Measurements from ENCODE around the gene VTI1A. TPM values are rescaled to one million over a fixed set of nuclear protein-coding genes. Genes with fewer than 3 reads are reported as not detected.
"Not testable (repeated sequence)": the region's sequence is repeated elsewhere in the genome, so short reads cannot be mapped to it uniquely, and the experiment has no call there.

Gene VTI1A
- polyA plus RNA-seq, 1 of the 3 experiments (the other 2 are of a cell fraction), result 8.3 TPM

DNA sequence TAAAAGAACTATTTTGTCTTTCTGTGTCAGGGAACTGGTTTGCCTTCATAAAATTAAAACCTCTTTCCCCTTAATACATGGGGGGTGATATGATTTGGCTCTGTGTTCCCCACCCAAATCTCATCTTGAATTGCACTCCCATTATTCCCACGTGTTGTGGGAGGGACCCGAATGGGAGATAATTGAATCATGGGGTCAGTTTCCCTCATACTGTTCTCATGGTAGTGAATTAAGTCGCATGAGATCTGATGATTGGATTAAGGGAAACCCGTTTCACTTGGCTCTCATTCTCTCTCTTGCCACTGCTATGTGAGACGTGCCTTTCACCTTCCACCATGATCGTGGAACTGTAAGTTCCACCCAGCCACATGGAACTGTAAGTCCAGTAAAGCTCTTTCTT lies 142.1 kb downstream of the VTI1A start:
- H3K27ac ChIP-seq (ENCODE audit: low read depth in 2 of 2, low read length in 1 of 2), result no peak overlapping the region
- no peak overlapping the region for H3K4me3 ChIP-seq (ENCODE audit: low read depth in 2 of 2, low read length in 1 of 2)
- no peaks in the 10 kb centered on the region for H3K9me2 ChIP-seq
- no peak overlapping the region for H3K9ac ChIP-seq
- no peak for TF ChIP-seq RFX5 (IDR thresholded peaks at IDR 0.05; ENCODE audit: low read length)
- TF ChIP-seq TEAD4 (IDR thresholded peaks at IDR 0.05; ENCODE audit: borderline replicate concordance, insufficient read depth), result no peak
- TF ChIP-seq, protein P1, sequence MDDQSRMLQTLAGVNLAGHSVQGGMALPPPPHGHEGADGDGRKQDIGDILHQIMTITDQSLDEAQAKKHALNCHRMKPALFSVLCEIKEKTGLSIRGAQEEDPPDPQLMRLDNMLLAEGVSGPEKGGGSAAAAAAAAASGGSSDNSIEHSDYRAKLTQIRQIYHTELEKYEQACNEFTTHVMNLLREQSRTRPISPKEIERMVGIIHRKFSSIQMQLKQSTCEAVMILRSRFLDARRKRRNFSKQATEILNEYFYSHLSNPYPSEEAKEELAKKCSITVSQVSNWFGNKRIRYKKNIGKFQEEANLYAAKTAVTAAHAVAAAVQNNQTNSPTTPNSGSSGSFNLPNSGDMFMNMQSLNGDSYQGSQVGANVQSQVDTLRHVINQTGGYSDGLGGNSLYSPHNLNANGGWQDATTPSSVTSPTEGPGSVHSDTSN (IDR thresholded peaks at IDR 0.05), result no peak
- TF ChIP-seq POLR2AphosphoS5 (IDR thresholded peaks at IDR 0.05; ENCODE audit: low read depth, low read length), result no peak
- TF ChIP-seq, protein P2, sequence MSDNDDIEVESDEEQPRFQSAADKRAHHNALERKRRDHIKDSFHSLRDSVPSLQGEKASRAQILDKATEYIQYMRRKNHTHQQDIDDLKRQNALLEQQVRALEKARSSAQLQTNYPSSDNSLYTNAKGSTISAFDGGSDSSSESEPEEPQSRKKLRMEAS (IDR thresholded peaks at IDR 0.05; ENCODE audit: low read depth), result no peak
- H4K20me1 ChIP-seq (ENCODE audit: insufficient read depth), result no peaks in the 10 kb centered on the region
- ChIA-PET POLR2A (no interaction called here), CTCF (no interaction called here)
- no peaks in the 10 kb centered on the region for H3K9me3 ChIP-seq
- no peak overlapping the region for H3K4me2 ChIP-seq
- 95% methylated on average over 6 of the region's 6 CpGs for WGBS (ENCODE audit: low lambda C conversion rate)
- H3K27me3 ChIP-seq (ENCODE audit: insufficient read depth), result no peaks in the 10 kb centered on the region
- peaks cover 0 to 2% of the 10 kb centered on the region in 2 experiments for H3K36me3 ChIP-seq (replicated peaks in 1 of 2; ENCODE audit: control insufficient read depth in 1 of 2, insufficient read depth in 2 of 2, low read length in 1 of 2)
- peaks cover 19% of the 10 kb centered on the region for H3F3A ChIP-seq (replicated peaks; ENCODE audit: insufficient read depth)
- peaks cover 0 to 27% of the 10 kb centered on the region in 2 experiments for H3K4me1 ChIP-seq (ENCODE audit: control insufficient read depth in 1 of 2, insufficient read depth in 2 of 2, low read depth in 1 of 2, low read length in 1 of 2)
- no peak for DNase-seq
- no peaks in the 10 kb centered on the region for H3K79me2 ChIP-seq (ENCODE audit: insufficient read depth)
- no peak overlapping the region for H2AFZ ChIP-seq (ENCODE audit: low read depth)

DNA sequence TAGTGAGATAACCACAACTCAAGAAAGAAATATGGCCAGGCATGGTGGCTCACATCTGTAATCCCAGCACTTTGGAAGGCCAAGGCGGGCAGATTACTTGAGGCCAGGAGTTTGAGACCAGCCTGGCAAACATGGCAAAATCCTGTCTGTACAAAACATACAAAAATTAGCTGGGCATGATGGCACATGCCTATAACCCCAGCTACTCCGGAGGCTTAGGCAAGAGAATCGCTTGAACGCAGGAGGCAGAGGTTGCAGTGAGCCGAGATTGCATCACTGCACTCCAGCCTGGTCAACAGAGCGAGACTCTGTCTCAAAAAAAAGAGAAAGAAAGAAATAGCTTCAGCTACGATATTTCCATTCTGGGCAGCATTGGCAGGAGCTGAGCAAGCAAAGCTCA lies 143.8 kb downstream of the VTI1A start:
- CTCF ChIA-PET, result not testable (repeated sequence)
- 94% methylated on average over 7 of the region's 7 CpGs for WGBS (ENCODE audit: low lambda C conversion rate)

DNA sequence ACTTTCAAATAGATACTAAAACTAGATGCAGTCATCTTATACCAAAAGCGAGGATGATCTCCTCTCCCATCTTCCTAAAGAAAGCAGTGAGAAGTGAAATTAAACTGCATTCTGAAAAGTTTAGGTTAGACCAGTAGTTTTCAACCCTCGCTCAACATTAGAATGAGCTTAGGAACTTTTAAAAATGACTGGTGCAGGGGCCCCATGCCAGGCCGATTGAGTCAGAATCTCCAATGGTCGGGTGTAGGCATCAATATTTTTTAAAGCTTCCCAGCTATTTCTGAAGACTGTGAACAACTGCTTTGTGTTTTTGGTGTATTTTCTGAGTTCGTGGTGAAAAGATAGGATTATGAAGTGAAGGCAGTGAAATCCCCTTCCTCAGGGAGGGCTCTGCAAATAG lies 146.0 kb downstream of the VTI1A start:
- WGBS (ENCODE audit: low lambda C conversion rate), result 93% methylated on average over 5 of the region's 5 CpGs
- Histone ChIP-seq H3F3A (replicated peaks; ENCODE audit: insufficient read depth) (no peaks in the 10 kb centered on the region), H3K4me2 (no peak overlapping the region), H3K36me3 (replicated peaks in 1 of 2; ENCODE audit: control insufficient read depth in 1 of 2, insufficient read depth in 2 of 2, low read length in 1 of 2) (peaks cover 0 to 2% of the 10 kb centered on the region in 2 experiments), H3K9me3 (no peaks in the 10 kb centered on the region), H3K9ac (no peak overlapping the region), H4K20me1 (ENCODE audit: insufficient read depth) (no peaks in the 10 kb centered on the region), H2AFZ (ENCODE audit: low read depth) (no peak overlapping the region), H3K27me3 (ENCODE audit: insufficient read depth) (no peaks in the 10 kb centered on the region), H3K79me2 (ENCODE audit: insufficient read depth) (no peaks in the 10 kb centered on the region), H3K4me3 (ENCODE audit: low read depth in 2 of 2, low read length in 1 of 2) (no peak overlapping the region), H3K27ac (ENCODE audit: low read depth in 2 of 2, low read length in 1 of 2) (no peak overlapping the region), H3K4me1 (ENCODE audit: control insufficient read depth in 1 of 2, insufficient read depth in 2 of 2, low read depth in 1 of 2, low read length in 1 of 2) (peaks cover 0 to 3% of the 10 kb centered on the region in 2 experiments; a peak in 1 of 4 replicates), H3K9me2 (no peaks in the 10 kb centered on the region)
- TF ChIP-seq, protein P3, sequence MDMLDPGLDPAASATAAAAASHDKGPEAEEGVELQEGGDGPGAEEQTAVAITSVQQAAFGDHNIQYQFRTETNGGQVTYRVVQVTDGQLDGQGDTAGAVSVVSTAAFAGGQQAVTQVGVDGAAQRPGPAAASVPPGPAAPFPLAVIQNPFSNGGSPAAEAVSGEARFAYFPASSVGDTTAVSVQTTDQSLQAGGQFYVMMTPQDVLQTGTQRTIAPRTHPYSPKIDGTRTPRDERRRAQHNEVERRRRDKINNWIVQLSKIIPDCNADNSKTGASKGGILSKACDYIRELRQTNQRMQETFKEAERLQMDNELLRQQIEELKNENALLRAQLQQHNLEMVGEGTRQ (IDR thresholded peaks at IDR 0.05; ENCODE audit: borderline replicate concordance, low read depth, low read length), result no peak
- TF ChIP-seq MXI1 (IDR thresholded peaks at IDR 0.05; ENCODE audit: low read depth, low read length), result no peak
- TF ChIP-seq NFIC (IDR thresholded peaks at IDR 0.05; ENCODE audit: borderline replicate concordance), result no peak
- TF ChIP-seq, protein P4, sequence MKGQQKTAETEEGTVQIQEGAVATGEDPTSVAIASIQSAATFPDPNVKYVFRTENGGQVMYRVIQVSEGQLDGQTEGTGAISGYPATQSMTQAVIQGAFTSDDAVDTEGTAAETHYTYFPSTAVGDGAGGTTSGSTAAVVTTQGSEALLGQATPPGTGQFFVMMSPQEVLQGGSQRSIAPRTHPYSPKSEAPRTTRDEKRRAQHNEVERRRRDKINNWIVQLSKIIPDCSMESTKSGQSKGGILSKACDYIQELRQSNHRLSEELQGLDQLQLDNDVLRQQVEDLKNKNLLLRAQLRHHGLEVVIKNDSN (IDR thresholded peaks at IDR 0.05; ENCODE audit: borderline replicate concordance, low read depth), result no peak
- no peak for TF ChIP-seq SIN3A (IDR thresholded peaks at IDR 0.05; ENCODE audit: borderline replicate concordance, low read depth, low read length)
- TF ChIP-seq, protein P5, sequence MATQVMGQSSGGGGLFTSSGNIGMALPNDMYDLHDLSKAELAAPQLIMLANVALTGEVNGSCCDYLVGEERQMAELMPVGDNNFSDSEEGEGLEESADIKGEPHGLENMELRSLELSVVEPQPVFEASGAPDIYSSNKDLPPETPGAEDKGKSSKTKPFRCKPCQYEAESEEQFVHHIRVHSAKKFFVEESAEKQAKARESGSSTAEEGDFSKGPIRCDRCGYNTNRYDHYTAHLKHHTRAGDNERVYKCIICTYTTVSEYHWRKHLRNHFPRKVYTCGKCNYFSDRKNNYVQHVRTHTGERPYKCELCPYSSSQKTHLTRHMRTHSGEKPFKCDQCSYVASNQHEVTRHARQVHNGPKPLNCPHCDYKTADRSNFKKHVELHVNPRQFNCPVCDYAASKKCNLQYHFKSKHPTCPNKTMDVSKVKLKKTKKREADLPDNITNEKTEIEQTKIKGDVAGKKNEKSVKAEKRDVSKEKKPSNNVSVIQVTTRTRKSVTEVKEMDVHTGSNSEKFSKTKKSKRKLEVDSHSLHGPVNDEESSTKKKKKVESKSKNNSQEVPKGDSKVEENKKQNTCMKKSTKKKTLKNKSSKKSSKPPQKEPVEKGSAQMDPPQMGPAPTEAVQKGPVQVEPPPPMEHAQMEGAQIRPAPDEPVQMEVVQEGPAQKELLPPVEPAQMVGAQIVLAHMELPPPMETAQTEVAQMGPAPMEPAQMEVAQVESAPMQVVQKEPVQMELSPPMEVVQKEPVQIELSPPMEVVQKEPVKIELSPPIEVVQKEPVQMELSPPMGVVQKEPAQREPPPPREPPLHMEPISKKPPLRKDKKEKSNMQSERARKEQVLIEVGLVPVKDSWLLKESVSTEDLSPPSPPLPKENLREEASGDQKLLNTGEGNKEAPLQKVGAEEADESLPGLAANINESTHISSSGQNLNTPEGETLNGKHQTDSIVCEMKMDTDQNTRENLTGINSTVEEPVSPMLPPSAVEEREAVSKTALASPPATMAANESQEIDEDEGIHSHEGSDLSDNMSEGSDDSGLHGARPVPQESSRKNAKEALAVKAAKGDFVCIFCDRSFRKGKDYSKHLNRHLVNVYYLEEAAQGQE (IDR thresholded peaks at IDR 0.05; ENCODE audit: low read depth, low read length), result no peak
- TF ChIP-seq, protein P6, sequence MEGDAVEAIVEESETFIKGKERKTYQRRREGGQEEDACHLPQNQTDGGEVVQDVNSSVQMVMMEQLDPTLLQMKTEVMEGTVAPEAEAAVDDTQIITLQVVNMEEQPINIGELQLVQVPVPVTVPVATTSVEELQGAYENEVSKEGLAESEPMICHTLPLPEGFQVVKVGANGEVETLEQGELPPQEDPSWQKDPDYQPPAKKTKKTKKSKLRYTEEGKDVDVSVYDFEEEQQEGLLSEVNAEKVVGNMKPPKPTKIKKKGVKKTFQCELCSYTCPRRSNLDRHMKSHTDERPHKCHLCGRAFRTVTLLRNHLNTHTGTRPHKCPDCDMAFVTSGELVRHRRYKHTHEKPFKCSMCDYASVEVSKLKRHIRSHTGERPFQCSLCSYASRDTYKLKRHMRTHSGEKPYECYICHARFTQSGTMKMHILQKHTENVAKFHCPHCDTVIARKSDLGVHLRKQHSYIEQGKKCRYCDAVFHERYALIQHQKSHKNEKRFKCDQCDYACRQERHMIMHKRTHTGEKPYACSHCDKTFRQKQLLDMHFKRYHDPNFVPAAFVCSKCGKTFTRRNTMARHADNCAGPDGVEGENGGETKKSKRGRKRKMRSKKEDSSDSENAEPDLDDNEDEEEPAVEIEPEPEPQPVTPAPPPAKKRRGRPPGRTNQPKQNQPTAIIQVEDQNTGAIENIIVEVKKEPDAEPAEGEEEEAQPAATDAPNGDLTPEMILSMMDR (IDR thresholded peaks at IDR 0.05), result no peak
- no peak for DNase-seq
- ChIA-PET POLR2A (interaction anchor here (0.6 kb wide), 1 partner anchor 781 kb away, joined by 3 read pairs; no protein-coding TSS in a partner anchor), CTCF (no interaction called here)

More for the DNA sequence above, 143.8 kb downstream of the VTI1A start:
- H3K4me3 ChIP-seq (ENCODE audit: low read depth in 2 of 2, low read length in 1 of 2); POLR2A ChIA-PET; H3F3A ChIP-seq (replicated peaks; ENCODE audit: insufficient read depth); DNase-seq; H3K9me3 ChIP-seq; H3K27me3 ChIP-seq (ENCODE audit: insufficient read depth); H3K27ac ChIP-seq (ENCODE audit: low read depth in 2 of 2, low read length in 1 of 2); H3K4me2 ChIP-seq; H3K9ac ChIP-seq; H4K20me1 ChIP-seq (ENCODE audit: insufficient read depth); H3K36me3 ChIP-seq (replicated peaks in 1 of 2; ENCODE audit: control insufficient read depth in 1 of 2, insufficient read depth in 2 of 2, low read length in 1 of 2); H3K79me2 ChIP-seq (ENCODE audit: insufficient read depth); H2AFZ ChIP-seq (ENCODE audit: low read depth); H3K9me2 ChIP-seq: not testable (repeated sequence)
- peaks cover 0 to 19% of the 10 kb centered on the region in 2 experiments; a peak in 2 of 4 replicates for H3K4me1 ChIP-seq (ENCODE audit: control insufficient read depth in 1 of 2, insufficient read depth in 2 of 2, low read depth in 1 of 2, low read length in 1 of 2)
